ENCODE data around the gene MYBPC3.
A peak's percentile ranks its signal among the peaks of the same experiment; 100 is the strongest.

The MYBPC3 gene

GRCh38 chr11:47383071-47383470, 30.6 kb upstream of the MYBPC3 start:
- no peak for DNase-seq (ENCODE audit: low read depth)

- no peak for DNase-seq (ENCODE audit: low read depth)
Observed at GRCh38 chr11:47380078-47380477, 27.6 kb upstream of the MYBPC3 start.

- no peak for DNase-seq (ENCODE audit: low read depth)
Observed at GRCh38 chr11:47379317-47379716, 26.8 kb upstream of the MYBPC3 start.

- DNase-seq (ENCODE audit: low read depth): no peak
Observed at GRCh38 chr11:47378836-47379170, 26.3 kb upstream of the MYBPC3 start.

GRCh38 chr11:47378010-47378835, 25.7 kb upstream of the MYBPC3 start, which contains the start of gene SPI1:
Gene SPI1 (minus strand): TSS chr11:47378547. CDS start chr11:47378353, 194 bp downstream.
- no peak for DNase-seq (ENCODE audit: low read depth)

GRCh38 chr11:47377571-47378009, 25.1 kb upstream of the MYBPC3 start:
- DNase-seq (ENCODE audit: low read depth): no peak

- DNase-seq (ENCODE audit: low read depth): no peak
Observed at GRCh38 chr11:47376525-47377371, 24.2 kb upstream of the MYBPC3 start.

GRCh38 chr11:47376107-47376524, 23.6 kb upstream of the MYBPC3 start:
- DNase-seq (ENCODE audit: low read depth): no peak

- no peak for DNase-seq (ENCODE audit: low read depth)
Observed at GRCh38 chr11:47375546-47376085, 23.1 kb upstream of the MYBPC3 start.

- DNase-seq (ENCODE audit: low read depth): no peak
Observed at GRCh38 chr11:47375020-47375419, 22.5 kb upstream of the MYBPC3 start.

GRCh38 chr11:47374720-47375019, 22.2 kb upstream of the MYBPC3 start:
- DNase-seq (ENCODE audit: low read depth): no peak

GRCh38 chr11:47373876-47374719, 21.6 kb upstream of the MYBPC3 start:
- DNase-seq (ENCODE audit: low read depth): peak; percentile 74

- DNase-seq (ENCODE audit: low read depth): no peak
Observed at GRCh38 chr11:47372422-47372821, 19.9 kb upstream of the MYBPC3 start.

GRCh38 chr11:47369676-47370075, 17.2 kb upstream of the MYBPC3 start:
- no peak for DNase-seq (ENCODE audit: low read depth)

GRCh38 chr11:47366020-47366490, 13.6 kb upstream of the MYBPC3 start:
- no peak for DNase-seq (ENCODE audit: low read depth)

- no peak for DNase-seq (ENCODE audit: low read depth)
Observed at GRCh38 chr11:47361419-47361818, 8.9 kb upstream of the MYBPC3 start.

GRCh38 chr11:47360341-47360740, 7.8 kb upstream of the MYBPC3 start:
- no peak for DNase-seq (ENCODE audit: low read depth)

GRCh38 chr11:47359586-47359985, 7.1 kb upstream of the MYBPC3 start:
- no peak for DNase-seq (ENCODE audit: low read depth)

- DNase-seq (ENCODE audit: low read depth): no peak
Observed at GRCh38 chr11:47359162-47359561, 6.7 kb upstream of the MYBPC3 start.

- DNase-seq (ENCODE audit: low read depth): no peak
Observed at GRCh38 chr11:47358731-47359051, 6.2 kb upstream of the MYBPC3 start.

- no peak for DNase-seq (ENCODE audit: low read depth)
Observed at GRCh38 chr11:47357985-47358730, 5.7 kb upstream of the MYBPC3 start.

GRCh38 chr11:47356998-47357329, 4.5 kb upstream of the MYBPC3 start:
- no peak for DNase-seq (ENCODE audit: low read depth)
